ENCODE data around the gene CAMK2D. TPM values are rescaled to one million over a fixed set of nuclear protein-coding genes. Genes with fewer than 3 reads are reported as not detected.

The CAMK2D gene
- polyA plus RNA-seq (2013): 27.7 and 28.8 TPM in 2 replicates

GRCh38 chr4:113761620-113762185, at the start of gene CAMK2D:
TSS of gene CAMK2D (minus strand) at chr4:113761738. CDS start at chr4:113761068, 670 bp downstream.
- peak within 1 kb of the TSS; percentile 88 for H2BK5ac ChIP-seq (ENCODE audit: low read depth, low read length, poor library complexity)
- H4K91ac ChIP-seq (ENCODE audit: low read depth, low read length): peak within 1 kb of the TSS; percentile 92
- H2AFZ ChIP-seq (ENCODE audit: insufficient read depth, low read length, poor library complexity): peak within 1 kb of the TSS; percentile 82
- H3K4ac ChIP-seq (ENCODE audit: low read depth, low read length): peak within 1 kb of the TSS; percentile 75
- DNase-seq: peak in 1 of 2 donors; percentile 2
- H3K18ac ChIP-seq (ENCODE audit: low read length): peak within 1 kb of the TSS; percentile 91
- peak within 1 kb of the TSS; percentile 99 for H3K27ac ChIP-seq (ENCODE audit: low read depth, low read length)
- H3K4me3 ChIP-seq (ENCODE audit: low read depth, low read length): peak within 1 kb of the TSS; percentile 86
- H3K79me1 ChIP-seq (ENCODE audit: low read length): peaks cover 21% of the 10 kb centered on the region
- peak within 1 kb of the TSS; percentile 61 for H2BK120ac ChIP-seq (ENCODE audit: insufficient read depth, low read length, poor library complexity)
- peak within 1 kb of the TSS; percentile 84 for H3K14ac ChIP-seq (ENCODE audit: low read length)
- WGBS (ENCODE audit: extremely low coverage, insufficient coverage, insufficient read length): no CpG with 5 or more reads among the region's 50 CpGs
- H3K9me3 ChIP-seq (ENCODE audit: insufficient read depth, low read depth, low read length): no peaks in the 10 kb centered on the region
- peaks cover 12% of the 10 kb centered on the region for H3K79me2 ChIP-seq (ENCODE audit: control insufficient read depth, insufficient read depth, low read length, poor library complexity)
- H3K9ac ChIP-seq (ENCODE audit: low read length): peak within 1 kb of the TSS; percentile 98
- H3K36me3 ChIP-seq (ENCODE audit: control insufficient read depth in 1 of 2, insufficient read depth in 2 of 2, low read length in 2 of 2): no peaks in the 10 kb centered on the region
- H4K12ac ChIP-seq (ENCODE audit: low read depth, low read length): peak within 1 kb of the TSS; percentile 87
- no peaks in the 10 kb centered on the region for H3K27me3 ChIP-seq (ENCODE audit: insufficient read depth, low read length)
- peak within 1 kb of the TSS; percentile 38 for H2AK5ac ChIP-seq (ENCODE audit: low read length)
- H3K4me1 ChIP-seq (ENCODE audit: control insufficient read depth in 1 of 2, insufficient read depth in 2 of 2, low read length in 2 of 2): peaks cover under 1 to 3% of the 10 kb centered on the region in 2 experiments
- H4K8ac ChIP-seq (ENCODE audit: low read depth, low read length): peak within 1 kb of the TSS; percentile 63
- peak within 1 kb of the TSS; percentile 91 for H3K4me2 ChIP-seq (ENCODE audit: low read length)
- no peak within 1 kb of the TSS for H3K23ac ChIP-seq (ENCODE audit: low read length)
- H2BK12ac ChIP-seq (ENCODE audit: low read length): peak within 1 kb of the TSS; percentile 41

- H4K12ac ChIP-seq (ENCODE audit: low read depth, low read length): no peak overlapping the region
- H2AK5ac ChIP-seq (ENCODE audit: low read length): no peak overlapping the region
- H3K27ac ChIP-seq (ENCODE audit: low read depth, low read length): no peak overlapping the region
- H3K23ac ChIP-seq (ENCODE audit: low read length): no peak overlapping the region
- no peak overlapping the region for H2BK120ac ChIP-seq (ENCODE audit: insufficient read depth, low read length, poor library complexity)
- no peaks in the 10 kb centered on the region for H3K4me1 ChIP-seq (ENCODE audit: control insufficient read depth in 1 of 2, insufficient read depth in 2 of 2, low read length in 2 of 2)
- no peaks in the 10 kb centered on the region for H3K79me1 ChIP-seq (ENCODE audit: low read length)
- H3K36me3 ChIP-seq (ENCODE audit: control insufficient read depth in 1 of 2, insufficient read depth in 2 of 2, low read length in 2 of 2): no peaks in the 10 kb centered on the region
- no peak overlapping the region for H3K4me2 ChIP-seq (ENCODE audit: low read length)
- no peak overlapping the region for H3K4ac ChIP-seq (ENCODE audit: low read depth, low read length)
- H3K4me3 ChIP-seq (ENCODE audit: low read depth, low read length): no peak overlapping the region
- H4K8ac ChIP-seq (ENCODE audit: low read depth, low read length): no peak overlapping the region
- no CpG with 5 or more reads among the region's 2 CpGs for WGBS (ENCODE audit: extremely low coverage, insufficient coverage, insufficient read length)
- no peaks in the 10 kb centered on the region for H3K9me3 ChIP-seq (ENCODE audit: insufficient read depth, low read depth, low read length)
- no peaks in the 10 kb centered on the region for H3K79me2 ChIP-seq (ENCODE audit: control insufficient read depth, insufficient read depth, low read length, poor library complexity)
- no peak for DNase-seq
- H2BK5ac ChIP-seq (ENCODE audit: low read depth, low read length, poor library complexity): no peak overlapping the region
- H3K14ac ChIP-seq (ENCODE audit: low read length): no peak overlapping the region
- no peak overlapping the region for H2AFZ ChIP-seq (ENCODE audit: insufficient read depth, low read length, poor library complexity)
- H2BK12ac ChIP-seq (ENCODE audit: low read length): no peak overlapping the region
- H4K91ac ChIP-seq (ENCODE audit: low read depth, low read length): no peak overlapping the region
- no peaks in the 10 kb centered on the region for H3K27me3 ChIP-seq (ENCODE audit: insufficient read depth, low read length)
- no peak overlapping the region for H3K18ac ChIP-seq (ENCODE audit: low read length)
- no peak overlapping the region for H3K9ac ChIP-seq (ENCODE audit: low read length)
Observed at GRCh38 chr4:113810906-113811305, 49.4 kb upstream of the CAMK2D start.

- no peak overlapping the region for H2BK120ac ChIP-seq (ENCODE audit: insufficient read depth, low read length, poor library complexity)
- no peak overlapping the region for H4K12ac ChIP-seq (ENCODE audit: low read depth, low read length)
- H3K27me3 ChIP-seq (ENCODE audit: insufficient read depth, low read length): no peaks in the 10 kb centered on the region
- no peaks in the 10 kb centered on the region for H3K36me3 ChIP-seq (ENCODE audit: control insufficient read depth in 1 of 2, insufficient read depth in 2 of 2, low read length in 2 of 2)
- no peak overlapping the region for H2AK5ac ChIP-seq (ENCODE audit: low read length)
- H3K18ac ChIP-seq (ENCODE audit: low read length): no peak overlapping the region
- H3K4me2 ChIP-seq (ENCODE audit: low read length): no peak overlapping the region
- H3K4me3 ChIP-seq (ENCODE audit: low read depth, low read length): no peak overlapping the region
- H4K91ac ChIP-seq (ENCODE audit: low read depth, low read length): no peak overlapping the region
- H3K9me3 ChIP-seq (ENCODE audit: insufficient read depth, low read depth, low read length): no peaks in the 10 kb centered on the region
- no peak overlapping the region for H2BK5ac ChIP-seq (ENCODE audit: low read depth, low read length, poor library complexity)
- no peak overlapping the region for H3K27ac ChIP-seq (ENCODE audit: low read depth, low read length)
- no peak overlapping the region for H2AFZ ChIP-seq (ENCODE audit: insufficient read depth, low read length, poor library complexity)
- H3K4ac ChIP-seq (ENCODE audit: low read depth, low read length): no peak overlapping the region
- no peaks in the 10 kb centered on the region for H3K79me2 ChIP-seq (ENCODE audit: control insufficient read depth, insufficient read depth, low read length, poor library complexity)
- H4K8ac ChIP-seq (ENCODE audit: low read depth, low read length): no peak overlapping the region
- no peak overlapping the region for H3K14ac ChIP-seq (ENCODE audit: low read length)
- H3K4me1 ChIP-seq (ENCODE audit: control insufficient read depth in 1 of 2, insufficient read depth in 2 of 2, low read length in 2 of 2): no peaks in the 10 kb centered on the region
- whole genome bisulfite sequencing (ENCODE audit: extremely low coverage, insufficient coverage, insufficient read length): no CpG with 5 or more reads among the region's 5 CpGs
- H3K79me1 ChIP-seq (ENCODE audit: low read length): no peaks in the 10 kb centered on the region
- no peak overlapping the region for H2BK12ac ChIP-seq (ENCODE audit: low read length)
- no peak overlapping the region for H3K23ac ChIP-seq (ENCODE audit: low read length)
- no peak overlapping the region for H3K9ac ChIP-seq (ENCODE audit: low read length)
- peak; percentile 7 to 46 for DNase-seq
Observed at GRCh38 chr4:113809311-113809710, 47.8 kb upstream of the CAMK2D start.

- Histone ChIP-seq H3K9ac (ENCODE audit: low read length) (no peak overlapping the region), H3K18ac (ENCODE audit: low read length) (no peak overlapping the region), H3K4me1 (ENCODE audit: control insufficient read depth in 1 of 2, insufficient read depth in 2 of 2, low read length in 2 of 2) (no peaks in the 10 kb centered on the region), H3K23ac (ENCODE audit: low read length) (no peak overlapping the region), H2BK120ac (ENCODE audit: insufficient read depth, low read length, poor library complexity) (no peak overlapping the region), H3K14ac (ENCODE audit: low read length) (no peak overlapping the region), H3K4me2 (ENCODE audit: low read length) (no peak overlapping the region), H3K27me3 (ENCODE audit: insufficient read depth, low read length) (no peaks in the 10 kb centered on the region), H3K27ac (ENCODE audit: low read depth, low read length) (no peak overlapping the region), H3K4me3 (ENCODE audit: low read depth, low read length) (no peak overlapping the region), H2BK5ac (ENCODE audit: low read depth, low read length, poor library complexity) (no peak overlapping the region), H4K12ac (ENCODE audit: low read depth, low read length) (no peak overlapping the region), H3K36me3 (ENCODE audit: control insufficient read depth in 1 of 2, insufficient read depth in 2 of 2, low read length in 2 of 2) (no peaks in the 10 kb centered on the region), H3K79me1 (ENCODE audit: low read length) (no peaks in the 10 kb centered on the region), H3K79me2 (ENCODE audit: control insufficient read depth, insufficient read depth, low read length, poor library complexity) (no peaks in the 10 kb centered on the region), H4K91ac (ENCODE audit: low read depth, low read length) (no peak overlapping the region), H4K8ac (ENCODE audit: low read depth, low read length) (no peak overlapping the region), H2BK12ac (ENCODE audit: low read length) (no peak overlapping the region), H2AK5ac (ENCODE audit: low read length) (no peak overlapping the region), H2AFZ (ENCODE audit: insufficient read depth, low read length, poor library complexity) (no peak overlapping the region), H3K9me3 (ENCODE audit: insufficient read depth, low read depth, low read length) (no peaks in the 10 kb centered on the region), H3K4ac (ENCODE audit: low read depth, low read length) (no peak overlapping the region)
- DNase-seq: no peak
Observed at GRCh38 chr4:113806850-113807249, 45.3 kb upstream of the CAMK2D start.

Measured in trophoblast cell (in vitro differentiated cells and primary cell).